Suprapubic skin (tissue), 4 donors: Measurements from ENCODE around the gene RELN.

Source experiments
- EP300 ChIP-seq: sonication (generic); formaldehyde crosslinking; IDR thresholded peaks from one replicate; pipeline ENCODE4 v1.6.1; 2017; ENCODE audit warnings: antibody characterized with exemption
- POLR2A ChIP-seq, 2 donors: fragments of 450-650 bp; IDR thresholded peaks; one replicate each; pipeline ENCODE4 v1.6.1; 2017; ENCODE audit warnings: antibody characterized with exemption in 2 of 2, mild to moderate bottlenecking in 2 of 2, moderate library complexity in 2 of 2
- POLR2AphosphoS5 ChIP-seq, 3 donors: sonication (generic); formaldehyde crosslinking; IDR thresholded peaks; one replicate each; pipeline ENCODE4 v1.6.1; 2017; ENCODE audit warnings: antibody characterized with exemption in 3 of 3
- TF ChIP-seq, protein P1 (sequence below), 2 donors: fragments of 200-600 bp in 1 of 2; fragments of 450-650 bp in 1 of 2; sonication (generic) in 1 of 2; IDR thresholded peaks; one replicate each; pipeline ENCODE4 v1.5.1; 2016 to 2019; ENCODE audit warnings: antibody characterized with exemption in 2 of 2, mild to moderate bottlenecking in 1 of 2, moderate library complexity in 1 of 2

DNA sequence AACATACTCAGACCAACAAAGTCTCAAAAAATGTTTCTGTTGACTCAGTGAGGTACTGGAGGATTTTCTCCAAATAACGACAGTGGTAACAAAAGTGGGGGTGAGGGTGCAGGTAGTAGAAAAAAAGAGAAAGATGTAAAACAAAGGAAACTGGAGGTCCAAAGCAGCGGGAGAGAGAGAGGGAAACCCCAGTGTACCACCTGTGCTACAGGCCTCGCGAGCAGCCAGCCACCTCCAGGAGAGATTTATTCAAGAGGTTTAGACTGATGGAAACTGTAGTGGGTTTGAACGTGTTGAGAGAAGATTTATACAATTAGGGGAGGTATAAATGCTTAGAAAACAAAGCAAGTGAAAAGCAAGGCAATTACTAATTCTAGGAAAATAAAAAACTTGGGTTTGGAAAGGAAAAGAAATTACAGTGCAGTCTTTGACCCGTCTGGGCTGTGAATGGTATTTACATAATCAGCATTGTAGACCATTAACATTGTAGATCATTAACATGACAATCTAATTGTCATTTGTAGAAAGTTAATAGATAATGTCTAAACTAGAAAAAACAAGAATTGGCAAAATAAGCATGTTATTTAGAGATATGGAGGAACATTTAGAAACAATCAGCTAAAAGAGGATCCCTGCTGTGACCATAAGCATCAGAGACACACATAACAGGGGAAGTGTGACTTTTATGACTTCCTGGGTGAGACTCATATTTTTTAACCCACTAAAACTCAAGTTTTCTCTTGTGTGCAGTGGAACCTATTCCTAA lies 180.0 kb downstream of the RELN start:
- TF ChIP-seq POLR2AphosphoS5 (IDR thresholded peaks at IDR 0.05) (no peak), POLR2A (IDR thresholded peaks at IDR 0.05) (no peak), EP300 (no peak)
- TF ChIP-seq, protein P1, sequence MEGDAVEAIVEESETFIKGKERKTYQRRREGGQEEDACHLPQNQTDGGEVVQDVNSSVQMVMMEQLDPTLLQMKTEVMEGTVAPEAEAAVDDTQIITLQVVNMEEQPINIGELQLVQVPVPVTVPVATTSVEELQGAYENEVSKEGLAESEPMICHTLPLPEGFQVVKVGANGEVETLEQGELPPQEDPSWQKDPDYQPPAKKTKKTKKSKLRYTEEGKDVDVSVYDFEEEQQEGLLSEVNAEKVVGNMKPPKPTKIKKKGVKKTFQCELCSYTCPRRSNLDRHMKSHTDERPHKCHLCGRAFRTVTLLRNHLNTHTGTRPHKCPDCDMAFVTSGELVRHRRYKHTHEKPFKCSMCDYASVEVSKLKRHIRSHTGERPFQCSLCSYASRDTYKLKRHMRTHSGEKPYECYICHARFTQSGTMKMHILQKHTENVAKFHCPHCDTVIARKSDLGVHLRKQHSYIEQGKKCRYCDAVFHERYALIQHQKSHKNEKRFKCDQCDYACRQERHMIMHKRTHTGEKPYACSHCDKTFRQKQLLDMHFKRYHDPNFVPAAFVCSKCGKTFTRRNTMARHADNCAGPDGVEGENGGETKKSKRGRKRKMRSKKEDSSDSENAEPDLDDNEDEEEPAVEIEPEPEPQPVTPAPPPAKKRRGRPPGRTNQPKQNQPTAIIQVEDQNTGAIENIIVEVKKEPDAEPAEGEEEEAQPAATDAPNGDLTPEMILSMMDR (IDR thresholded peaks at IDR 0.05), result no peak
